OCI-LY1 (cell line): ENCODE results near the gene ST3GAL3.

Experiments
- H2AFZ ChIP-seq: fragments of 200-600 bp; sonication (generic), shearing (Covaris generic); 2 replicates; pipeline ENCODE4 v1.6.0; 2014; ENCODE audit warnings: antibody characterized with exemption, mild to moderate bottlenecking, low read length
- H3F3A ChIP-seq: fragments of 200-600 bp; sonication (generic), shearing (Covaris generic); 2 replicates; pipeline ENCODE4 v1.6.0; 2014; ENCODE audit warnings: mild to moderate bottlenecking, antibody characterized with exemption, low read length, moderate library complexity; ENCODE audit not compliant: insufficient read depth
- H3K27ac ChIP-seq: fragments of 200-600 bp; sonication (generic); 2 replicates; pipeline ENCODE4 v1.5.1; 2014; ENCODE audit warnings: low read length, mixed run types, mild to moderate bottlenecking, low read depth; ENCODE audit not compliant: poor library complexity, severe bottlenecking
- H3K27me3 ChIP-seq: fragments of 200-600 bp; sonication (generic); 2 replicates; pipeline ENCODE4 v1.6.0; 2014; ENCODE audit warnings: antibody characterized with exemption, mild to moderate bottlenecking, low read length, moderate library complexity; ENCODE audit not compliant: insufficient read depth
- H3K36me3 ChIP-seq: fragments of 200-600 bp; sonication (generic); 2 replicates; pipeline ENCODE4 v1.6.1; 2014; ENCODE audit warnings: mild to moderate bottlenecking, antibody characterized with exemption, low read length, moderate library complexity, mixed read lengths; ENCODE audit not compliant: insufficient read depth
- H3K4me1 ChIP-seq: fragments of 200-600 bp; sonication (generic); 2 replicates; pipeline ENCODE4 v1.5.1; 2014; ENCODE audit warnings: mild to moderate bottlenecking, low read length, moderate library complexity; ENCODE audit not compliant: insufficient read depth, severe bottlenecking
- H3K4me2 ChIP-seq: fragments of 200-600 bp; sonication (generic), shearing (Covaris generic); 2 replicates; pipeline ENCODE4 v1.6.1; 2014; ENCODE audit warnings: low read length
- H3K4me3 ChIP-seq: fragments of 200-600 bp; sonication (generic); 2 replicates; pipeline ENCODE4 v1.5.1; 2014; ENCODE audit warnings: low read length, low read depth, mild to moderate bottlenecking, mixed read lengths; ENCODE audit not compliant: poor library complexity, severe bottlenecking
- H3K79me2 ChIP-seq: fragments of 200-600 bp; shearing (Covaris generic); 2 replicates; pipeline ENCODE4 v1.6.1; 2016; ENCODE audit warnings: mixed run types, low read length, mixed read lengths; ENCODE audit not compliant: insufficient read depth
- H3K9ac ChIP-seq: fragments of 200-600 bp; sonication (generic), shearing (Covaris generic); 2 replicates; pipeline ENCODE4 v1.6.1; 2014; ENCODE audit warnings: mild to moderate bottlenecking, low read length, mixed read lengths
- H3K9me2 ChIP-seq: fragments of 200-600 bp; sonication (generic), shearing (Covaris generic); 2 replicates; pipeline ENCODE4 v1.6.1; 2014; ENCODE audit warnings: low read depth, mild to moderate bottlenecking, low read length, mixed read lengths
- H3K9me3 ChIP-seq: fragments of 200-600 bp; shearing (Covaris generic); 2 replicates; pipeline ENCODE4 v1.6.1; 2014; ENCODE audit warnings: low read length, mixed read lengths
- H4K20me1 ChIP-seq: fragments of 200-600 bp; sonication (generic), shearing (Covaris generic); 2 replicates; pipeline ENCODE4 v1.6.0; 2016; ENCODE audit warnings: mild to moderate bottlenecking, low read length; ENCODE audit not compliant: insufficient read depth
- EZH2 ChIP-seq: fragments of 200-600 bp; sonication (generic), shearing (Covaris generic); IDR thresholded peaks from 2 replicates; pipeline ENCODE4 v1.8.0; 2017; ENCODE audit warnings: borderline replicate concordance, mixed run types, mild to moderate bottlenecking, antibody characterized with exemption, low read length, moderate library complexity, mixed read lengths
- TF ChIP-seq, protein P1 (sequence below): fragments of 200-600 bp; sonication (generic), shearing (Covaris generic); IDR thresholded peaks from 2 replicates; pipeline ENCODE4 v1.5.1; 2017; ENCODE audit warnings: mild to moderate bottlenecking, antibody characterized with exemption, low read length, moderate library complexity, mixed read lengths

The ST3GAL3 gene

DNA sequence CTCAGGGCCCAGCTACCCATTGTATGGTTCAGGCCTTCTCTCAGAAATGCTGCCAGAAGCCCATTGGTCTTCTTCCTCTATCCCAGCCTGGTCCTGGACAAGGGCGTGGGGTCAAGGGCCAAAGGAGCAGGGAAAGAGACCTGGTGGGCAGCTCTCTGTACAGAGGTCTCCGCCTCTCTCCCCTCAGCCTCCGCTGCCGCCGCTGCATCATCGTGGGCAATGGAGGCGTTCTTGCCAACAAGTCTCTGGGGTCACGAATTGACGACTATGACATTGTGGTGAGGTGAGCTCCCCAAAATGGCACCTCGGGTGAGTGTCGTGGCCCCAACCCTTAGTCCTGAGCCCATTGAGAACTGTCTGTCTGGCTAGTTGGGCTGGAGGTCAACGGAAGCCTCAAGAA is 191.6 kb downstream of the ST3GAL3 start:
- Histone ChIP-seq H3K27ac (no peak overlapping the region), H3K4me3 (no peak overlapping the region), H3K4me2 (no peak overlapping the region), H3K79me2 (no peaks in the 10 kb centered on the region), H3K9me3 (no peaks in the 10 kb centered on the region), H4K20me1 (no peaks in the 10 kb centered on the region), H3K27me3 (no peaks in the 10 kb centered on the region), H3F3A (no peaks in the 10 kb centered on the region), H3K36me3 (peaks cover 19% of the 10 kb centered on the region; the same call in 1 of the 2 replicates), H2AFZ (no peak overlapping the region), H3K9ac (no peak overlapping the region), H3K9me2 (no peaks in the 10 kb centered on the region), H3K4me1 (no peaks in the 10 kb centered on the region)
- no peak for TF ChIP-seq EZH2
- TF ChIP-seq, protein P1, sequence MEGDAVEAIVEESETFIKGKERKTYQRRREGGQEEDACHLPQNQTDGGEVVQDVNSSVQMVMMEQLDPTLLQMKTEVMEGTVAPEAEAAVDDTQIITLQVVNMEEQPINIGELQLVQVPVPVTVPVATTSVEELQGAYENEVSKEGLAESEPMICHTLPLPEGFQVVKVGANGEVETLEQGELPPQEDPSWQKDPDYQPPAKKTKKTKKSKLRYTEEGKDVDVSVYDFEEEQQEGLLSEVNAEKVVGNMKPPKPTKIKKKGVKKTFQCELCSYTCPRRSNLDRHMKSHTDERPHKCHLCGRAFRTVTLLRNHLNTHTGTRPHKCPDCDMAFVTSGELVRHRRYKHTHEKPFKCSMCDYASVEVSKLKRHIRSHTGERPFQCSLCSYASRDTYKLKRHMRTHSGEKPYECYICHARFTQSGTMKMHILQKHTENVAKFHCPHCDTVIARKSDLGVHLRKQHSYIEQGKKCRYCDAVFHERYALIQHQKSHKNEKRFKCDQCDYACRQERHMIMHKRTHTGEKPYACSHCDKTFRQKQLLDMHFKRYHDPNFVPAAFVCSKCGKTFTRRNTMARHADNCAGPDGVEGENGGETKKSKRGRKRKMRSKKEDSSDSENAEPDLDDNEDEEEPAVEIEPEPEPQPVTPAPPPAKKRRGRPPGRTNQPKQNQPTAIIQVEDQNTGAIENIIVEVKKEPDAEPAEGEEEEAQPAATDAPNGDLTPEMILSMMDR: no peak

DNA sequence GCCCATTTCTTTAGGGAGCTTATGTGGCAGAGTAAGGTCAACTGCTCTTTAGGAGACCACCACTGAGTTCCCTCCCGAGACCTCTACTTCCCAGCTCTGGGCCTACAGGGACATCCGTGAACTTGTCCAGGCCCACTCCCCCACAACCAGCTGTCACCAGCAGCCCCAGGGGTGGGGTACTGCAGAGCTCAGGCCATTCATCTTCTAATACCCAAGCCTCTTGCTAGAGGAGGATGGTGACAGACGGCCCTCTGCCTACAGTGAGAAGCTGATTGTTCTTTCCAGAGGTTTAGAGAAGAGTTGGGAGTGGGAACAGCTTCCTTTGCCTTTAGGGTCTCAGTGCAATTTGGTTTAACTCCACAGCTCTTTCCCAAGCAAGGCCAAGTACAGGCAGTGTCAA is 193.1 kb downstream of the ST3GAL3 start:
- Histone ChIP-seq H2AFZ (no peak overlapping the region), H3K27me3 (no peaks in the 10 kb centered on the region), H3K27ac (no peak overlapping the region), H4K20me1 (no peaks in the 10 kb centered on the region), H3K4me2 (no peak overlapping the region), H3K4me1 (no peaks in the 10 kb centered on the region), H3K9me3 (no peaks in the 10 kb centered on the region), H3K9me2 (no peaks in the 10 kb centered on the region), H3F3A (no peaks in the 10 kb centered on the region), H3K4me3 (no peak overlapping the region), H3K79me2 (no peaks in the 10 kb centered on the region), H3K9ac (no peak overlapping the region), H3K36me3 (peaks cover 15% of the 10 kb centered on the region; the same call in 1 of the 2 replicates)
- no peak for TF ChIP-seq EZH2
- TF ChIP-seq, protein P1: no peak

DNA sequence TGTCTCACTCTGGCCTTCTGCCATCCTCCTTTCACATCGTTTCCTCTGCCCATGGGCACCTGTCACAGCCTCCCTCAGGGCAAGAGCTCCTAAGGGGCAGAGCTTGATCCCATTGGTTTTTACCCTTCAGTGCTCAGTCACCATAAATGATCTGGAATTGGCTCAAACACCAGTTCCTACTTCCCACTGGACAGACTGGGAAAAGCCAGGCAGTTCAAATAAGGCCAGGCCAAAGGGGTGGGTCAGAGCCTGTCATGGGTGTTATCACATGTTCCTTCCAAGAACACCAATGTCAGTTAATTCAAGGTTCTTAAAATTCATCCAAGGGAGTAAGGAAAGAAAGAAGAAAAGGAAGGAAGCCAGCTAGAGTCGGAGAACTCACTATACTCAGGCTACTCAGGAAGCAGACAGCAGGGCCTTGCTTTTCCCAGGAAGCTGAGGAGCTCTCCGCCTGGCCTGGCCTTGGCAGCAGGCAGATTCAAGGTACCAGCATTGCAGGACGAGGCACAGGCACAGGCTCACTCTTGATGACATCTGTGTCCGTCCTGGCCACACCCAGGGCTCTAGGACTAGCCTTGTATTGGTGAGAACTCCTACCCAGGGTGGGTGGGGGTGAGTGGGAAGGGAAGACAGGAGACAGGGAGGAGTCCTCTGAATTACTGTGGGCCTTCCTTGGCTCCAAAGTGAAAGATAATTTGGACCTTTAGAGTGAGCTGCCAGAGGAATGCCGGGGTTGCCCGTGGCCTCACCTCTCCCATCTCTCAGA is 194.0 kb downstream of the ST3GAL3 start:
- H3F3A ChIP-seq: no peaks in the 10 kb centered on the region
- H3K36me3 ChIP-seq: peaks cover 13% of the 10 kb centered on the region; the same call in 1 of the 2 replicates
- no peak overlapping the region for H3K9ac ChIP-seq
- no peaks in the 10 kb centered on the region for H3K79me2 ChIP-seq
- H3K9me2 ChIP-seq: no peaks in the 10 kb centered on the region
- H3K4me2 ChIP-seq: no peak overlapping the region
- H2AFZ ChIP-seq: no peak overlapping the region
- H3K9me3 ChIP-seq: no peaks in the 10 kb centered on the region
- H3K4me3 ChIP-seq: no peak overlapping the region
- TF ChIP-seq, protein P1: no peak
- TF ChIP-seq EZH2: no peak
- no peaks in the 10 kb centered on the region for H3K4me1 ChIP-seq
- no peaks in the 10 kb centered on the region for H3K27me3 ChIP-seq
- H4K20me1 ChIP-seq: no peaks in the 10 kb centered on the region
- no peak overlapping the region for H3K27ac ChIP-seq
